HG02943 (cell line): ENCODE measurements around the gene BTNL8.

Source experiments
- ATAC-seq: cut with Tn5 transposase; IDR thresholded peaks from one replicate; pipeline ENCODE4 v1.9.1; 2021; ENCODE audit warnings: mild to moderate bottlenecking, low read depth, moderate library complexity; ENCODE audit not compliant: unreplicated experiment

BTNL8 gene, protein sequence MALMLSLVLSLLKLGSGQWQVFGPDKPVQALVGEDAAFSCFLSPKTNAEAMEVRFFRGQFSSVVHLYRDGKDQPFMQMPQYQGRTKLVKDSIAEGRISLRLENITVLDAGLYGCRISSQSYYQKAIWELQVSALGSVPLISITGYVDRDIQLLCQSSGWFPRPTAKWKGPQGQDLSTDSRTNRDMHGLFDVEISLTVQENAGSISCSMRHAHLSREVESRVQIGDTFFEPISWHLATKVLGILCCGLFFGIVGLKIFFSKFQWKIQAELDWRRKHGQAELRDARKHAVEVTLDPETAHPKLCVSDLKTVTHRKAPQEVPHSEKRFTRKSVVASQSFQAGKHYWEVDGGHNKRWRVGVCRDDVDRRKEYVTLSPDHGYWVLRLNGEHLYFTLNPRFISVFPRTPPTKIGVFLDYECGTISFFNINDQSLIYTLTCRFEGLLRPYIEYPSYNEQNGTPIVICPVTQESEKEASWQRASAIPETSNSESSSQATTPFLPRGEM

DNA sequence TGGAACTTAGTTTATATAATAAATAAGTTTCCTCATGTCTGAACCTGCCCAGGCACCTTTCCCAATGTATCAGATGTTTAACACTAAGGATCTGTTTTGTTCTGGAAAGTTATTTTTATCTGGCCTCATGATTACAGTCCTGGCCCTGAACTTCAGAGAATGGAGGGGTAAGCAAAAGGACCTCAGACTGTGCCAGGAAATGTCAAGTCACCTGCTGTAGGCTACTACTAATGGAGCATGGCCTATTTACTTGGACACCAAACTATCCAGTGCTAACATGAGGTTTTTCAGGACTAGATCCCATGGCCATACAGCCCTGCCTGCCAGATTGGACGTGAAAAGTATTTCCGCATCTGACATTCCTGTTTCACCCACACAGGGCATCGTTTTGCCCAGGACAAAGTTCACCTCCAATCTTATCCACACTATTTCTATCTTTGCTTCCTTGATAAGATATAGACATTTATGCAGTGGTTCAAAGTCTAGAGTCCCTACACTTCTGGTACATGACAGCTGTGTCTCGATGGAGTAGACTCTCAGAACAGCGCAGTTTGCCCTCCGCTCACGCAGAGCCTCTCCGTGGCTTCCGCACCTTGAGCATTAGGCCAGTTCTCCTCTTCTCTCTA lies at the start of gene BTNL8:
Gene BTNL8, plus strand, starts transcription at position 539 of the 626 bp plus-strand sequence. CDS start 152 bp downstream, outside the sequence.
- no peak for ATAC-seq

DNA sequence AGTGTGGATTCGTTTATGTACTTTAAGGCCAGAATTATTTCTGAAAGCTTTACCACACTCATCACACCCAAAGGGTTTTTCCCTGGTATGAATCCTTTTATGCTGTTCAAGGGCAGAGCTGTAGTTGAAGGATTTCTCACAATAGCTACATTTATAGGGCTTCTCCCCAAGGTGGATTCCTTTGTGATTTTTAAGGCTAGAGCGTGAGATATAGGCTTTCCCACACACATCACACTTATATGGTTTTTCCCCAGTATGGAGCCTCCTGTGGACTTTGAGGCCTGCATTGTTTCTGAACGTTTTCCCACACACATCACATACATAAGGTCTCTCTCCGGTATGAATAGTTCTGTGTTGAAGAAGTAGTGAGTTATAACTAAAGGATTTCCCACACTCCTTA lies 49.1 kb upstream of the BTNL8 start:
- ATAC-seq: no peak

DNA sequence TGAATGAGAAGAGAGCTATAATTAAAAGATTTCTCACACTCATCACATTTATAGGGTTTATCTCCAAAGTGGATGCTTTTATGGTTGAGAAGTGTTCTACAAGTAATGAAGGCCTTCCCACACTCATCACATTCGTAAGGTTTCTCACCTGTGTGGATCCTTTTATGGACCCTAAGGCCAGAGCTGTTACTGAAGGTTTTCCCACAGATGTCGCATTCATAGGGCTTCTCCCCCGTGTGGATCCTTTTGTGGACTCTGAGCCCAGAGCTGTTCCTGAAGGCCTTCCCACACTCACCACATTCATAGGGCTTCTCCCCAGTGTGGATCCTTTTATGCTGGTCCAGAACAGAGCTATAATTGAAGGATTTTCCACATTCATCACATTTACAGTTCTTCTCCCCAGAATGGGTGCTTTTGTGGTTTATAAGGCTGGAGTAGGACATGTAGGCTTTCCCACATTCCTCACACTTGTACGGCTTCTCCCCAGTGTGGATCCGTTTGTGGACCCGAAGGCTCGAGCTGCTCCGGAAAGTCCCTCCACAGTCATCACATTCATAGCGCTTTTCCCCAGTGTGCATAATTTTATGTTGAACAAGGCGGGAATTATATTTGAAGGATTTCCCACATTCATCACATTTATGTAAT lies 48.4 kb upstream of the BTNL8 start:
- ATAC-seq: no peak

DNA sequence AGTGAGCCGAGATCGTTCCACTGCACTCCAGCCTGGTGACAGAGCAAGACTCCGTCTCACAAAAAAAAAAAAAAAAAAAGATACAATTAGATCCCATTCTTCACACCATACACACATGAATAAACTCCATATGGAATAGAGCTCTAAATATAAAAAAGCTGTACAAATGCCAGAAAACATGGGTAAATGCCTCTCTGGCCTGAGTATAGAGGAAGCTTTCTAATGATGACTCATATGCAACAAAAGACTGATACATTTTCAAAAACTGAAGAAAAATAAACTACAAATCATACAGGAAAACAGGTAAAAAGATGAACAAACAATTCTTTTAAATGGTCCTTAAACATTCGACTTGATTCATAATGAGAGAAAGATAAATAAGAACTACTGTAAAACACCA lies 46.5 kb upstream of the BTNL8 start:
- ATAC-seq: no peak

DNA sequence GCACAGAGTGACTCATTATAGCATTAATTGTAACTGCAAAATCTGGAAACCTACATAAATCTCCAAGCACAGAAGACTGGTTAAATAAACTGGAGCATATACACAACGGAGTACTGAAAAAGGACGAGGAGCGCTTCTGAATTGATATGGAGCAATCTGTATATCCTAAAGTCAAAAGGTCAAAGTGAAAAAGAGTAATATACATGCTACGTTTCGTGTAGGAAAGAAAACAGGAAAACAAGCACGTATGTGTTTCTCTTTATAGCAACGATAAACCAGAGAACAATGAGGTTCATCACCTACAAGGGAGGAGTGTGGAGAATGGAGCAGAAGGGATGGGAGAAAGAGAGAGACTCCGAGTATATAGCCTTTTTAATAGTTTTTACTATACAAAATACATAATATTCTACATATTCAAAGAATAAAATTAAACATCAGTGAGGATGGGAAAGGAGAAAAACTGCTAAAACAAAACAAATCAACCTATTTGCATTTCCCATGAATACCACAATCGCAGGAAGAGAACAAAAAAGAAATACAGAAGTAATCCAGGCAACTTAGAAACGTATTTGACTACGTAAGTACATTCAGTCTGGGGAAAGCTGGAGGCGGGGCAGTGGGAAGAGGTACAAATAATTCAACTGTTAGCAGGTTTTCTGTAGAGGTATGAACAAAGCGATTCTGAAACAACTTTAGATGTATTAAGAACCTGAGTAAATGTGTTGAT lies 45.7 kb upstream of the BTNL8 start:
- no peak for ATAC-seq

DNA sequence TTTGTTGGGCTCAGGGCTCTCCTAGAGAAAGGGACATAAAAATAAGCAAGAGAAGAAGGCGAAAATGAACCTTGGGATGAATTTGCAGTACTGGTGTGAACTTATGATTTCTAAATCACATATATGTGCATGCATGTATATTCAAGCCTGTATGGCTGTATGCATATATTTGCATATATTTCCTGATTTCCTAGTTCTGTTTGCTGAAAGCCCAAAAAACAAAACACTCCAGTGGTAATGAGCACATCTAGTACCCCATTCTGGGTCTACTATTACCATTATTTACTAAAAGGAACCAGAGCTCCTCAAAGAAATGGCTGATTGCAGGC lies 45.1 kb upstream of the BTNL8 start:
- ATAC-seq: no peak

DNA sequence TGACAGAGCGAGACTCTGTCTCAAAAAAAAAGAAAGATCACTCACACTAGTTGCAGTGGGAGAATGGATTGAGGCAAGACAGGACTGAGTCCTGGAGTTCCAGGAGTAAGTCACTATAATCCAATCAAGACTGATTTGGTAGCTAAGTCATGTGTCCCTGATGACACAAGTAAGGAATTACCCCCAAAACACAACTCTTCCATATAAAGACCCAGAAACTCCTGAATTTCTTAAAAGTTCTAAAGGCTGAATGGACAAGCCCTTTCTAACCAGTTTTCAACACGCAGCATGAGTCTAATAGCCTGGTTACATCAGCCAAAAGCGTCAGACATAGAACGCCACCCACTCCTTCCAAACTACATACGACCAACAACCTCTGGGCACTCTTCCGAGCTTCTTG lies 40.4 kb upstream of the BTNL8 start:
- ATAC-seq: no peak

DNA sequence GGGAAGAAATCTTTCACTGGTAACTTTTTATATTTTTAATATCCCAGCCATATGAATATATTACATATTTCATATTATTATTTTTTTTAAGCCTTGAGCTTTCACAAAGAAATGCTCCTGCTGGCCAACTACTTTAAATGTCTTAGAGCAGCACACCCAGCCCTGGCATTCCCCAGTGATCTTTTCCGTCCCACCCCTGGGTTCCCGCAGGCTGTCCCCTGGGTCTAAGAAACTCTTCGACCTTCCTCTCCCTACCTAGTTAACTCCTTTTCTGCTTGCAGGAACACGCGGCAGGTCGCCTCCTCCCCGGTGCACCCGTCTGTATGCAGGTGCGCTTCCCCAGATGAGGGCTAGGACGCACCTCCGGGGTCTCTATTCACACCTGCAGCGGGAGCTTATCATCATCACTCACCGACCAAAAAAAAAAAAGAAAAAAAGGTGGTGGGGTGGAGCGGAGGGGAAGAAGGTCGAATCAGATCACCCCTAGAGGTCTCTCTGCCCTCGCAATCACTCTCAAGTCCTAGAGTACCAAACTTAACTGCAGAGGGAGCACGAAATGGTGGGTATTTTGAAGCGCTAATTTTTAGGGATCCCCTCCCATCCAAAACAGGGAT lies 38.6 kb upstream of the BTNL8 start:
- peak; percentile 49 for ATAC-seq

DNA sequence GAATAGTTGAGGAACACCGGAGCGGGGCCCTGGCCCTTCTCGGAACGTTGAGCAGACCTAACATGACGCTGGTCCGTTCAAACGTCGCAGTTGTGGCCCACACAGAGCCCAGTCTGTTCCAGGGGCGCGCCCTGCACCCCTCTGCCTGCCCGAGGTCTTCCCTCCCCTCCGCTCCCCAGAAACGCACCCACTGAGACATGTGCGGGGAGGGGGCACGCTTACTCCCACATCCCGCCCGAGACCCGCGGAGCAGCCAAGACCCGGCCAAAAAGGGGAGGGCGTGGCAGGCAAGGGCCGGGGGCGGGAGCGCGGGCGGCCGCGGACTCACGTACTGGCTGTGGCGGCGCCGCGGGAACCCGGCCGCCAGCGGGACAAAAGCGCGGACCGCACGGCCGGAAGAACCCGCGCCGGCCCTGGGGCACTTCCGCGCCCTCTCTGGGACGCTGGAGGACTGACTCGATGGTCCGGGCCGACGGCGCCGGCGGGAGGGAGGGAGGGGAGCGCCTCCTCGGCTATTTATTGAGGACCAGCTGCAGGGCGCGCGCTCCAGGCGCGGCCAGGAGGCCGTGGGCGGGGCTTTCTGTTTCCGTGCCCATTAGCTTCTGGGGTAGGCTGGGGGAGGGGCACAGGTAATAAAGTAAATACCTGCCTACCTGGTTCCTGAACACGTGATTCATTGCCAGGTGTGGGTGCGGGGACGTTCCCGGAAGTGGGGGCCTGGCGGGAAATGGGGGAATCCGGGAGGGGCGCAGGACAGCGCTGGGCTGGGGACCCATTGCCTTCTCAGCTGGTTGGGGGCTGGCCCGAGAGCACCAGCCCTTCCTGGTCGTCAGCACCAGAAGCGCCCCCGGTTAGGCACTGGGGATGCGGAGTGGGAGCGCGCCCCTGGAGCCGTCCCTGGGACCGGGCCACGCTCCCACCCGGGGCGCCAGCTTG lies 37.8 kb upstream of the BTNL8 start, which contains the start of gene ZFP62:
Gene ZFP62, minus strand, starts transcription at position 390 of the 936 bp plus-strand sequence. Its CDS starts 57 bp downstream, at position 333.
- peak; percentile 70 for ATAC-seq

DNA sequence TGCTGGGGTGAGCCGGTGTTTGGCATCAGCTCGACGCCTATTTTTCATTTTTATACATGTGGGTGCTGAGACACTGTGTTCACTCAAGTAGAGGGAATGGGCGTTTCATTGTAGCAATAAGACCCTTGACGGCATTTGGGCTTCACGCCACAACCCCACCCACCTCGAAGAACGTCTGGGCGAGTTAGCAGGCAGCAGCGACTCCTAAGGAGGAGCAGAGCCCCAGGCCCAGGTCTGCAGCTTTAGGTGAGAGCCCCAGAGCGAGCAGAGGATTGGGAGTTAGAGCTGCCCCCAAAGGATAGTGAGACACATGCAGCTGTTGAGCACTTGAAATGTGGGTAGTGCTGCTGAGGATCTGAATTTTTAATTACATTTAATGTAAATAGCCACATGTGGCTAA lies 36.3 kb upstream of the BTNL8 start:
- ATAC-seq: no peak

DNA sequence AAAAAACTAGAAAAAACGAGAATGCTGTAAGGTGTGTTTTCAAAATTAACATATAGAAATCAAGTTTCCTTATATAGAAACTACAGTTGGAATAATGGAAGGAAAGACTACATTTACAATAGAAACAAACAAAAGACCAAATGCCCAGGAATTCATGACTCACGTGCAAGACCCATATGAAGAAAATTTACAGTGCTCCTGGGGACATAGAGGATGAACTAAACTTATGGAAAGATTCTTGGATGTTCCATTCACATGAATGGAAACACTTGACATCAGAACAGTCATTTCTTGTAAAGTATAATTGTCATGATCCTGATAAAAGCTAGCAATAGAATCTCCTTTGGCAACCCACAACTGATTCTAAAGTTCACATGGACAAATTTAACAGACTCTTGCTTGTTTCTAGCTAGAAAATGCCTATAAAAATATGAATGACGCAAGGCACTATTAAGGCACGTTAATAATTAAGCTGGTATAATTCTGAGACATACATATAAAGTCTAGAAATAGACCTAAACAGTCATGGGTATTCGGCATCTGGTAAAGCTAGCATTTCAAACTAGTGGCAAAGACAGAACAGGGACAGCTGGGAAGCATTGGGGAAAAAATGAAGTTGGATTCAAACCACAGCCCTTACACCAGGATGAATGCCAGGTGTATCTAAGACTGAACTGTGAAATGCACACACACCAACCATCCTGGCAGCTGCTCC lies 32.8 kb upstream of the BTNL8 start:
- ATAC-seq: no peak

DNA sequence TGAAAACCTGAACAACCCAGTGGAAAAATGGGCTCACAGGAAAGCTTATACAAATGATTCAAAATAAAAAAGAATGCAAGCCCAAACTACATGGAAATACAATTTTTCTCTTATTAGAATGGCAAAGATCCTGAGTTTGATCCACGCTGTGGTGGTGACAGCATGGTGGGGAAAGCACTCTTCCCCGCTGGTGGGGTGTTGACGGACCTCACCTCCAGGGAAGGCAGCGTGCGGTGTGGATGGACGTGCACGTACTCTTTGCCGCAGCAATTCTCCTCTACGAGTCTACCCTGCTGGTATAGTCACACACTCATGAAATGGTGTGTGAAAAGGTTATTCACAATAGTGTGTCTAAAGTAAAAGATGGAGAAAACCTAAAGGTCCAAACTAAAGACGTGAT lies 32.0 kb upstream of the BTNL8 start:
- no peak for ATAC-seq

DNA sequence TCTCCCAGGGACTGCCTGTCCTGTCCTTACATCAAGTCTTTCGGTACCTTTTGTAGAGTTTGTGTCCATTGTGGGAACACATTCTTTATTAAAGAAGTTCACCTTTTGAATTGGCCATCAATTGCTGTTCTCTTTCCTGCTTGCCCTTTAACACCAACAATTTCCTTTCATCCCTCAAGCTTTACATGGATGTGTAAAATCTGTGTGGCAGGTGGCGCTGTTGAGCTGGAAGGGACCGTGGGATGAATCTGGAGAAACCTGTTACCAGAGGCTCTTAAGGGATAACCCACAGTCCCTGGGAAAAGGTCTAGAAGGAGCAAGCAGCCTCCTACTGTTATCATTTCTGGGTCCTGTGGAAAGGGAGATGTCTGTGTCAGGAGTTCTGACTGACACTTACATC lies 30.0 kb upstream of the BTNL8 start:
- no peak for ATAC-seq

DNA sequence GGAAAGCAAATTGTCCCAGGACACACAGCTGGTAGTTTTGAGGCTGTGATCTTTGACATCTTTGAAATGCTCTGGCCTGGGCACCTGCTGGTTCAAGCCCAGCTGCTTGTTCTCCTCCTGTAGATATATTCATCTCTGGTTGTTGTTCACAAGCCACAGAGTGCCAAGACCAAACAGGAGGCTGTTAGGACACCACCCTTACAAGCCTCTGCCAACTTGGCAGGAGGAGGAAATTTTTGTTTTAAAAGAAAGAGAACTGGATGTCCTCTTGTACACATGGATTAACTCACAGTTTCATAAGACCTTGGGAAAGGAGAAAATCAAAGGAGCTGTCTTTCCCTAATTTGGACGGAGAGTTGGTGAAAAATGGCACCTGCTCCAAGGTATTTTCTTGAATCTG lies 29.4 kb upstream of the BTNL8 start:
- ATAC-seq: no peak

DNA sequence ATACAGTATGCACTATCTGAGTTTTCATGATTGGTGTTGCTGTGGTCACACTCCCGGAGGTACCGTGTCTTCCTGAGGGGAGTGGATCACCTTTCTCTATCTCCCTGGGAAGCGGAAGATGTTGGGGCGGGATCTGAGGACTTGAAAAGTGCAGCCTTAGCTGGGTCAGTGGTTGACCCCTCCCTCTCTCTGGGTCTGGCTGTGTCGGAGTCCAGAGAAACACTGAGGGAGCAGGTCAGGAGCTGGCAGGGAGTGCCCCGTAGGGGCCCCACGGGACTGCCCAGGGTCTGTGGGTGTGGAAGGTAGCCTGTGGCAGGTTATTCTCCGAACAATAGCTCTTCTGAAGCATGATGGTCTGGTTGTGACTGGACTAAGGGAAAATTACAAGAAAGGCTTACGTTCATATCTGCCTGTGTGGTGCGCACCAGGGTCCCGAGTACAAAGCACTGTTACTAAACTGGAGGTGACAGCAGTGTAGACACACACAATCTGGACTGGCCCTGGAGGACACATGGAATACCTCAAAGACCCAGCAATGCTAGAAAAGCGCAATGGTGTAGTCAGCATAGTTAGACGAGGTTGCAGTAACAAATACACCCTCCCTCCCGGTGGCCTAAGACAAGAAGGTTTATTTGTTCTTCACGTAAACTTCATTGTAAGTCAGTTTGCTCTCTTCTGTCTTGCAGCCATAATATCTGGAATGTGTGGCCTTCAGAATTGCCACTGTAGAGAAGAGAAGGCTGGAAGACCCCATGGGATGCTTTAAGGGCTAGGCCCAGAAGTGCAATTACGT lies 28.5 kb upstream of the BTNL8 start:
- no peak for ATAC-seq

DNA sequence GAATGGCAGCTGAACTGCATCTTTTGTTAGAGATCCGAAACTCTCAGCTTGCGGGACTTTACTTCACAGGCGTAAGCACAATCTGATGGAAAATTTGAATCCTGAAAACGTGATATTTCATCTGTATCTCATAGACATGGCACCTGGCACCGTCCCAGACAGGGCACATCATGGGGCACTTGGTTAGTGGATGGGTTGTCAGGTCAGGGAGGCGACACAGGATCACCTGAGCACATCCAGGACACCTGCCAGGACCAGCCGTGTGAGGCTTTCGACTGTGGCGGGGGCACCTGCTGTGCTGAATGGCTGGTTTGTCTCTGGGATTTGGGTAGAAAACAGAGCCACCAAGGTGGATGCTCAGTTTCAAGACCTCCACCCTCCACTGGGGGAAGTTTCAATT lies 26.5 kb upstream of the BTNL8 start:
- no peak for ATAC-seq

DNA sequence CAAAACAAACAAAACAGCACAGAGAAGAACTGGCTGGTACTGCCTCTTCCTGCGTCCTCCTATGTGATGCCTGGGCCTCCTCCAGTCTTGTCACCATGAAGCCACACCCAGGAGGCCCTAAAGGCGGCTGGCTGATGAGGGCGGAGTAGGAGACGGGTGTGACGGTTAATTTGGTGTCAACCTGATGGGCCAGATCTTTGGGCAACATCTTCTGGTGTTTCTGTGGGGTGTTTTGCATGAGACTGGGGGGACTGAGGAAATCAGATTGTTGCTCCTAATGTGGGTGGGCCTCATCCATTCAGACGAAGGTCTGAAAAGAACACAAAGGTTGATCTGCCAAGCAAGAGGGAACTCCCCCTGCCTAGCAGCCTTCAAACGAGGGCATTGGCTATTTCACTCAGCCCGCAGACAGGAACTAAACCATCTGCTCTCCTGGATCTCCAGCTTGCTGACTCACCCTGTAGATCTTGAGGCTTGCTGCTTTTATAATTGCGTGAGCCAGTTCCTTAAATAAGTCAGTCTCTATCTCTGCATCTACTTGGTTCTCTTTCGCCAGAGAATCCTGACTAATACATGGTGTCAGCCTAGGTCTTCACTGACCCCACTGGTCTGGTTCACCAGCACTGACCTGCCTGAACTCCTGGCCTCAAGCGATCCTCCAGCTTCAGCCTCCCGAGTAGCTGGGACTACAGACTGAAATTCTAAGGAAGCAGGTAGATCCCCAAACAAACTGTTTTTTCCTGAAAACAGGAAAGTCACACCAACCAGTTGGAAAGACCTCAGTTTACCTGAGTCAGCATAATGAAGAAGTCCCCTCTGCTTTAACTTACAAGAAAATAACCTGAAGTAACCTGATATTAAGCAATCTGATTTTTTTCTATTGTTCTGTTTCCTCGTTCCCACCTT lies 25.1 kb upstream of the BTNL8 start:
- no peak for ATAC-seq
